IPS DF 6.9 (cell line): ENCODE results near the gene NREP.
A peak's percentile ranks its signal among the peaks of the same experiment; 100 is the strongest.

ENCODE experiments used
- DNase-seq: peaks from one replicate; pipeline ENCODE4 v3.0.0-alpha.2; 2013; ENCODE audit warnings: low read depth, low spot score
- H3K27ac ChIP-seq: one replicate; pipeline ENCODE4 v1.5.1; 2013; ENCODE audit warnings: low read length, control low read depth
- H3K27me3 ChIP-seq: 2 replicates; pipeline ENCODE4 v1.6.1; 2013; ENCODE audit warnings: mild to moderate bottlenecking, low read length; ENCODE audit not compliant: control insufficient read depth, insufficient read depth
- H3K36me3 ChIP-seq: 2 replicates; pipeline ENCODE4 v1.6.1; 2013; ENCODE audit warnings: low read length; ENCODE audit not compliant: control insufficient read depth, insufficient read depth
- H3K4me1 ChIP-seq: 2 replicates; pipeline ENCODE4 v1.6.1; 2013; ENCODE audit warnings: low read length; ENCODE audit not compliant: control insufficient read depth, insufficient read depth
- H3K4me3 ChIP-seq: 2 replicates; pipeline ENCODE4 v1.5.1; 2013; ENCODE audit warnings: mild to moderate bottlenecking, low read length
- H3K9me3 ChIP-seq: 2 replicates; pipeline ENCODE4 v1.6.1; 2013; ENCODE audit warnings: low read length, inconsistent platforms; ENCODE audit not compliant: control insufficient read depth, insufficient read depth
- WGBS: extraction: QIAGEN DNeasy Blood & Tissue Kit; methylation state at CpG from one replicate; pipeline ENCODE4 v1.1.7; 2013; ENCODE audit warnings: mixed read lengths, missing lambda C conversion rate; ENCODE audit not compliant: insufficient read length, insufficient coverage; 5-methylcytosine and 5-hydroxymethylcytosine counted together

Gene NREP

GRCh38 chr5:111697881-111698757 lies 58.9 kb downstream of the NREP start:
- DNase-seq, result no peak
- Histone ChIP-seq H3K4me1 (no peaks in the 10 kb centered on the region), H3K4me3 (no peak overlapping the region), H3K9me3 (no peaks in the 10 kb centered on the region), H3K36me3 (no peaks in the 10 kb centered on the region), H3K27ac (no peak overlapping the region), H3K27me3 (no peaks in the 10 kb centered on the region)
- WGBS, result no CpG with 5 or more reads among the region's 6 CpGs

DNA sequence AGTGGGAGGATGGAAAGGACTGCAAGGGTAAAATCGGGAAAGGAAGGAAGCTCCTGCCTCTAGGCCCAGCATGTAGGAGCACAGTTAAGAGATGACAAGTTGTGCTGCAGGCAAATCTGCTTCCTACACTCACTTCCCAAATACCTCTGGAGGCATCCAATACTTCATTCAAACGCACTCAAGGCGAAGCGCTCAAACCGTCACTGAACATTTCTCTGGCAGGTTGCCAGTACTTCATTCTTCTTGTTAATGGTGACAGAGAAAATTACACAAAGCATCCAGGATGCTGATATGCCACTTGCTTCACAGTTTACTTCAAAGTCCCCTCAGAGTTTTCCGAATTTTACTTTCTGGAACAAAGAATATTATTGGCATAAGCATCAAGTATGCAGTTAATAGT lies 59.8 kb downstream of the NREP start:
- no CpG with 5 or more reads among the region's 6 CpGs for WGBS
- Histone ChIP-seq H3K4me3 (no peak overlapping the region), H3K36me3 (no peaks in the 10 kb centered on the region), H3K27me3 (no peaks in the 10 kb centered on the region), H3K4me1 (no peaks in the 10 kb centered on the region), H3K9me3 (no peaks in the 10 kb centered on the region), H3K27ac (no peak overlapping the region)
- DNase-seq, result no peak

- Histone ChIP-seq H3K36me3 (no peaks in the 10 kb centered on the region), H3K9me3 (no peaks in the 10 kb centered on the region), H3K4me1 (no peaks in the 10 kb centered on the region), H3K4me3 (no peak overlapping the region), H3K27me3 (no peaks in the 10 kb centered on the region), H3K27ac (no peak overlapping the region)
- no CpG with 5 or more reads among the region's 1 CpG for WGBS
- no peak for DNase-seq
Measured at GRCh38 chr5:111695991-111696390, 61.0 kb downstream of the NREP start.

GRCh38 chr5:111694133-111694532 lies 62.9 kb downstream of the NREP start:
- WGBS, result no CpG with 5 or more reads among the region's 1 CpG
- no peak overlapping the region for H3K27ac ChIP-seq
- DNase-seq, result no peak

DNA sequence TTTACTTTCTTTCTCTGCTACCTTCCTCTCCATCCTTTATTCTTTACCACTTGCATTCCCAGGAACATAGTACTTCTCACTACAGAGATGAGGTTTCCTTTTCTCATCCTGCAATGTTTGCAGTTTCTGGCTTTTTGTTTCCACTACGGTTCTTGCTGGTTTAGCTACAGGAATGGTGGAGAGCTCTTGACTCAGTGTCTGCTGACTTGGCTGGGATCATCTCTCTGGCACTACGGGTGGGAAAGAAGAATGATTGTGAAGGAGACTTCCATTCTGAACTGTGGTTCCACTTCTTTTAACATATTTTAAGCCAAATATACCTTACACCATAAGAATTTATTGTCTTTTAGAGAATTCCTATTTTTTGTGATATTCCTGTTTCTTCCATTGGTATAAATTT lies 65.1 kb downstream of the NREP start:
- WGBS, result no CpG with 5 or more reads among the region's 2 CpGs
- no peak for DNase-seq
- Histone ChIP-seq H3K4me3 (no peak overlapping the region), H3K4me1 (no peaks in the 10 kb centered on the region), H3K27ac (no peak overlapping the region), H3K27me3 (no peaks in the 10 kb centered on the region), H3K9me3 (no peaks in the 10 kb centered on the region), H3K36me3 (no peaks in the 10 kb centered on the region)

More at GRCh38 chr5:111694133-111694532, 62.9 kb downstream of the NREP start:
- H3K36me3 ChIP-seq, result no peaks in the 10 kb centered on the region
- H3K4me1 ChIP-seq, result no peaks in the 10 kb centered on the region
- no peak overlapping the region for H3K4me3 ChIP-seq
- no peaks in the 10 kb centered on the region for H3K27me3 ChIP-seq
- no peaks in the 10 kb centered on the region for H3K9me3 ChIP-seq

DNA sequence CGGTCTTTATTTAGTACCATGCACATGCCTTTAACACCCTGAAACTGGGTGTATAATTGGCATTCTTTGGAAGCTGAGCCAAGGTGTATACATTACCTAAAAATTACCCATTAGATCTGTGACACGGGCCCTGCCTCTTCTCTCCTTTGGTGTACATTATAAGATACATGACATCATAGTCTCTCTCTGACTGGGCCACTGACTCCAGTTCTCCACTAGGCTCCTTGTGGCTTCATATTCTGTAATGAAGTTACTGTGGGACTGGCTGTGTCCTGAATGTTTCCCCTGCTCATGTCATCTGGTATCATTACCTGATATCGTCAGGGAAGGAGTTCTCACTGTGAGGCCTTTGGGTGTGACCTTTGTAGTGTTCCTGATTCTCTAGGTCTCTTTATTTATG lies 65.5 kb downstream of the NREP start:
- Histone ChIP-seq H3K36me3 (no peaks in the 10 kb centered on the region), H3K4me3 (no peak overlapping the region), H3K27me3 (no peaks in the 10 kb centered on the region), H3K4me1 (no peaks in the 10 kb centered on the region), H3K9me3 (no peaks in the 10 kb centered on the region), H3K27ac (no peak overlapping the region)
- no peak for DNase-seq
- WGBS, result no CpG with 5 or more reads among the region's 3 CpGs

GRCh38 chr5:111689357-111689935 lies 67.5 kb downstream of the NREP start:
- no peak overlapping the region for H3K27ac ChIP-seq
- H3K9me3 ChIP-seq, result no peaks in the 10 kb centered on the region
- H3K4me1 ChIP-seq, result no peaks in the 10 kb centered on the region
- WGBS, result no CpG with 5 or more reads among the region's 1 CpG
- no peak overlapping the region for H3K4me3 ChIP-seq
- no peaks in the 10 kb centered on the region for H3K36me3 ChIP-seq
- no peaks in the 10 kb centered on the region for H3K27me3 ChIP-seq
- no peak for DNase-seq

- WGBS, result no CpG with 5 or more reads among the region's 3 CpGs
- H3K4me3 ChIP-seq, result no peak overlapping the region
Measured at GRCh38 chr5:111685969-111686368, 71.0 kb downstream of the NREP start.

DNA sequence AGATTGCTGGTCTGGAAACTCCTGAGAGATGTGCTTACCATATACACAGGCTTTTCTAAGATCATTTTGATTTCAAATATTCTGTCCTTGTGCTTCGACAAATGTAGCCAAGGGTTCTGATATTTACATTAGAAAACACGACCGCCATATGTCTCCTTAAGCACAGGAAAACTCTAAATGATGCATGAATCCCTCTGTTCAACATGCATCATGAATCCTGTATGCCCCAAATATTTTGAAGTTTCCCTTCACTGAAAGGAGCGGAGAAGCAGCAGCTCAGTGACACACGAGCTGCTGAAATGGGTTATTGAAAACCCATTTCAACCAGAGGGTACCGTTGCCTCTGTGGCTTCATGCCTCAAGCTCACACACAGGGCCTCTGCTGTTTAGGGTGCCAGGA lies 74.4 kb downstream of the NREP start:
- Histone ChIP-seq H3K36me3 (no peaks in the 10 kb centered on the region), H3K27ac (no peak overlapping the region), H3K27me3 (no peaks in the 10 kb centered on the region), H3K4me1 (no peaks in the 10 kb centered on the region), H3K4me3 (no peak overlapping the region), H3K9me3 (no peaks in the 10 kb centered on the region)
- DNase-seq, result no peak
- WGBS, result no CpG with 5 or more reads among the region's 6 CpGs

More at GRCh38 chr5:111685969-111686368, 71.0 kb downstream of the NREP start:
- Histone ChIP-seq H3K4me1 (no peaks in the 10 kb centered on the region), H3K9me3 (no peaks in the 10 kb centered on the region), H3K27ac (no peak overlapping the region), H3K27me3 (no peaks in the 10 kb centered on the region), H3K36me3 (no peaks in the 10 kb centered on the region)
- DNase-seq, result peak; percentile 35

GRCh38 chr5:111682121-111682520 lies 74.9 kb downstream of the NREP start:
- H3K36me3 ChIP-seq, result no peaks in the 10 kb centered on the region
- H3K4me1 ChIP-seq, result no peaks in the 10 kb centered on the region
- H3K27me3 ChIP-seq, result no peaks in the 10 kb centered on the region
- no CpG with 5 or more reads among the region's 6 CpGs for WGBS
- H3K4me3 ChIP-seq, result no peak overlapping the region
- DNase-seq, result no peak
- H3K27ac ChIP-seq, result no peak overlapping the region
- no peaks in the 10 kb centered on the region for H3K9me3 ChIP-seq
